GM19238 (cell line): Measurements from ENCODE around the gene PRAC1.

Source experiments
- DNase-seq: peaks from one replicate; pipeline ENCODE4 v3.0.0; 2011; ENCODE audit warnings: low spot score; ENCODE audit not compliant: insufficient read length

PRAC1 gene

DNA sequence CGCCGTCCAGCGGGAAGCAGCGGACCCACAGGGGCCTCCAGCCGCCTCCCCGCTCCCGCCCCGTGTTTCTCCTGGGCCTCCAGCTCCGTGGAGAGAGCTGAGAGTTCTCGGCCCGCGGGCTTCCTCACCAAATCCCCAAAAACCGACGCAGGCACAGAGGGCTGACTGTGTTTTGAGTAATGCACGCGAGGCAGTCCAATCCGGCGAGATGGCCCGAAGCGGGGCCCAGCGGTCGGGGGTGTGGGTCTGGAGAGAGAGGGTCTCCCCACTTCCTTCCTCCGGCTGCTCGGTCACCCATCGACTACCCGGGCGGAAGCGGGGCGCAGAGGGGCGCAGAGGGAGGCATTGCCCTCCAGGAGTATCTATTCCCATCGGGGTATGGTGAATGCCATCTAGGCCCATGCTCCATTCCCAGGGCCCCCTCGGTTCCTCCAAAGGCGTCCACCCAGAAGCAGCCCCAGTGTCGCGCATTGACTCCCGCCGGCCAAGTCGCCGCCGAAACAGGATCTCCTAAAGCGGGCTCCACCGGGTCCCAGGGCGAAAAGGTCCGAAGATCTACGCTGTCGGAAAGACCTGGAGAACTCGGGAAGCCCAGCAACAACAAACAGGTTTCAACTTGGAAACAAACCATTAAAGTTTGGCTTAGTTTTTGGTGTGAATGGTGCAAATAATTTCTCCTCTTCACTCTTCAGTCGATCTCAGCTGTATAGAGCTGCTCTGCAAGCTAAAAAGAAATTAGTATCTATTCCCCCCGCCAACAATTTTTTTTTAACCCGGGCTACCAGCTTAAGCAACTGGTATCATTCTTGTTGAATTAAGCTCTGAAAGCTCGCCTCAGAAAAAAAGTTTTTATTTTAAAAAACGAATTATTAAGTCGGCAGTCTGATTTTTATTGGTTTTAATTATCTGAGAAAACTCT, 25.4 kb upstream of the PRAC1 start:
- no peak for DNase-seq

DNA sequence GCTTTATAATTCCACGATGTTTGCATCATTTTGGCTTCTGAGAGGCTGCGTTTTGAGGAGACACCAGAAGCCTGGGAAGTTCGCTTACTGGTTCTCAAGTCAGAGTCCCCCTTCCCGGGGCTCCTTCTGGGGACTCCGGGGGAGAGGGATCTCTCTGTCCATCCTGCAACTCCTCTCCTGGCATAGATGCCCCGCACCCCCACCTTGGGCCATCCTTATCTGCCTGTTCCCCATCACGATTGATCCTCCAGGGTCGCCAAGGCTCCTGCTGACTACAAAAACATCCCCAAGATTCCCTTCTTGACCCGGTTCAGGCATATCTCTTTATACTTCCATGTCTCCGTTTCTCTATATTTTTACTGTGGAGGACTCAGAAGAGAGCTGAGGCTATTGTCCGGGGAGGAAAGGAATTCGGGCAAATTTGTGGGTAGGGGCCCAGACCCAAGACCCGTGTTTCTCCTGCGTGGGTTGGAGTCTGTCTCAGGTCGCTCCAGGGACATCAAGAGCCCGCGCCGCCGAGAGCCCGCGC, 24.7 kb upstream of the PRAC1 start:
- DNase-seq: no peak

DNA sequence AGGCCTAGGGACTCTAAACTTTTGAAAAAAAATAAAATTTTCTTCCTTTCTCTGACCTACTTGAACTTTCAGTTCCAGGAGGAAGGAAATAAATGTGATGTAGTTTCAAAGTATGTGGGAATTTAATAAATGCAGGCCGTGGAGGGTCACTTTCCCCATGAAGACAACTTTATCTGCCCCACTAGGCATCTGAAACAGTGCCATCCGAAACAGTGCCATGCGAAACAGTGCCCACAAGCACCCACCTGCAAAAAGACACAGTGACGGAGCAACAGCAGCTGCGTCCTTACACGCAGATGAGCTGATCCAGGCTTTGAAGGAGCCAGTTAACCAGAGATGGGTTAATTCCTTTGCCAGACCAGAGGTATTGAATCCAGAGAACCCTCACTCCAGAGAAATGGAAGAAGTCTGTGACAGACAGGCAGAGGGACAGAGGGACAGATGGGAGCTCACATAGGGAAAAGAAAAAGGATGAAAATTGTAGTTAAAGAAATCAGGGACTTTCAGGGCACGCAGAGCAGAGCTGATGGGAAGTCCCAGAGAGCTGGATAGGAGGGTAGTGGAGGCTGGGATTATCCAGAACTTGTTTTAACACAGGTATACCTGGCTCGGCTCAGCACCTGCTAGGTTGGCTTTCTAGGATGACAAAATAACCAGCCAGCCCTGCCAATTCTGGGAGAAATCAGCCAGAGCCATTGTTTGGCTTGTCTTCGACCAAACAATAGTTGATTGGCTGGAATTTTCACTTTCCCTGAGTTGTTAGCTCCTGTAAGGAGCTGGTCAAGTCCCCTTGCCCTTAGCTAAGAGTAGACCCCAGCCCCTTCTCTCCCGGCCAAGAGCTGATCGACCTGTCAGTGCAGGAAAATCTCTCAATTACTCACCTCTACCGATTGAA, 23.3 kb upstream of the PRAC1 start:
- DNase-seq: no peak

DNA sequence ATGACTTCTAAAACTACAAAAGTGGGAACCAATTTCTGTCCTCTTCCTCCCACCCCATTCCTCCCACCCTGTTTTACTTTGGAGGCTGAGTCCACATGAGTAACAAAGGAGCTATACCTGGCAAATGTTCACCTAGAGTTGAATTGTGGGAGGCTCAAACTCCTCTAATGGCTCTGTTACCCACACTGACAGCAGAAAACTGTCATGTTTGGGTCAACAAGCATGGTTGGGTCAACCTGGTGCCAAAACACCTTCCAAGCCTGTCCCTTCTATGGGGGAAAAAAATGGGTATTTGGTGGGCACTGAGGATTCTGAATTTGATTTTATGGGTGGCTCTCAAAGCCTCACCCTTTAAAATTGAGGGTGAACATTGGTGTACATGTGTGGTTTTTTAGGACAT, 18.2 kb upstream of the PRAC1 start:
- DNase-seq: no peak

DNA sequence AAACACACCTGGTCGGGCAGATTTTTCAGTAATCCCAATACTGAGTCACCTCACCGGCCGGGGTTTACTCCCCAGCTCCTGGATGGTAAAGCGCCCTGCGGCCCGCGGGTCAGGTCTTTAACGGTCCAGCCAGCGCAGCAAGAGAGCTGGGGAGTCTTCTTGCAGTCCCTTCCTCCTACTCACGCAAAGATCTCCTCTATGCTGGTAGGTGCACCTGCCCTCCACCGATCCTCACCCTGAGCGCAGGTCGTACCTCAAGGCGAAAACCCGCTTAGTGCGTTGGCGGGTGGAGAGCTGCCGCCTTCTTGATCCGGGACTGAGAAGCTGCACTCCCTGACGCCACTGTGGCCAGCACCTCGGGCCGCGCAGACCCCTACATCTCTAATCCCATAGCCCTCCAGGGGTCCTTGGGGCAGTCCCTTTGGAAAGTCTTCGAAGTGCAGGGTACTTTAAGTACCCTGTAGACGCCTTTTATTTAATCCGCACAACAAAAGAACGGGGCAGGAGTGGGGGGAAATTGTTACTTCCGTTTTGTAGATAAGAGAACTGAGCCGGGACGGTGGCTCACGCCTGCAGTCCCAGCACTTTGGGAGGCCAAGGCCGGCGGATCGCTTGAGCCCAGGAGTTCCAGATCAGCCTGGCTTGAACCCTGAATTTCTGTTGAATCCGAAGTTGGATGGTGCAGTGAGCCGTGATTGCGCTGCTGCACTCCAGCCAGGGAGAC, 16.6 kb upstream of the PRAC1 start:
- DNase-seq: no peak

DNA sequence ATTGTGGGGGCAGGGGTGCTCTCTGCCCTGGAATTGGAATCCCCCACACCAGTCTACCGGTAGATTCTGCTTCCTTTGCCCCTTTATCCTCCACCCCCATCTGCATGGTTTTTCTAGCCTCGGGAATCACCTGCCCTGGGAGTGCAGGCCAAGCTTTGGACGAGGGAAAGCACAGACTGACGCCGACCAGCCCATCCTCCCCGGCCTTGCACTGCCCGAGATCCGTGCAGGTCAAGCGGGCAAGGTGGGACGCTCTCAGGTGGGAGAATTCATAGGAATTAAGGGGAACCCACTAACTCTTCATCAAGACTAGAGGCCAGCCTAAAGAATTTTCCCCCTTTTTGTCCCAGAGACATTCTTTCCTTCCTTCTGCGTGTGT, 16.1 kb upstream of the PRAC1 start:
- no peak for DNase-seq

DNA sequence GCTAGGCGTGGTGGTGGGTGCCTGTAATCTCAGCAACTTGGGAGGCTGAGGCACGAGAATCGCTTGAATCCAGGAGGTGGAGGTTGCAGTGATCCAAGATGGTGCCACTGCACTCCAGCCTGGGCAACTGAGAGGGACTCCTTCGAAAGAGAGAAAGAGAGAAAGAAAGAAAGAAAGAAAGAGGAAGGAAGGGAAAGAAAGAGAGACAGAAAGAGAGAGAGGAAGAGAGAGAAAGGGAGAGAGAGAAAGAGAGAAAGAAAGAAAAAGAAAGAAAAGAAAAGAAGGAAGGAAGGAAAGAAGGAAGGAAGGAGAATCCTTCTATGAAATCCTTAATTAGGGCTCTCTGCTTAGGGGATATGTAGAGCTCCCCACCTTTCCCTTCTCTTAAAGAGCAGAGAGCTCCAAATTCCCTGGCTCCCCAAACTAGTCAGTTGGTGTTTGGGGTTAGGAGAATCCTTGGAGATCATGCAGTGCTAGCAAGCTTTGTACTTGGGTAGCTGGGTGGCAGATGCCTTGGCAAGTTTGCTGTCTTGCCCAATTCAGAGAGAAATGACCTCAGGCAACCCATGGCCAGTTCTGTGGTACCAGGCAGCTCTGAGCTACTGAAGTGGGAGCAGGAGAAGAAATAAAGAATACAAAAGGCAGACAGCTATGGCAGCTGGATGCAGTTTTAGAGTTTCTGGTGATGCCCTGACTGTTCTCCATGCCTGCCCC, 15.2 kb upstream of the PRAC1 start:
- DNase-seq: no peak

DNA sequence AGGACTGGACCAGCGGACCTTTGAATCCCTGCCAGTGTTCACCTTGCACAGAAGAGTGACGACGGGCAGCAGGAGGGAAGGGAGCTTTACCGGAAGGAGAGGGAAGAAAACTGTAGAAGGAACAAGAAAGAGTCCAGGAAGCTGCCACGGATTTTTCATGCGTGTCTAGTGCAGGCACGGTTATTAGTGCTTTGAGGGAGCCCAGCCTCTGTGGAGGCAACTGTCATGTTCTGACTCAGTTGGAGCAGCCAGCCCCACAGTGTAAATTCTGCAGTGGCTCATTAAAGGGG, 12.7 kb upstream of the PRAC1 start:
- no peak for DNase-seq

DNA sequence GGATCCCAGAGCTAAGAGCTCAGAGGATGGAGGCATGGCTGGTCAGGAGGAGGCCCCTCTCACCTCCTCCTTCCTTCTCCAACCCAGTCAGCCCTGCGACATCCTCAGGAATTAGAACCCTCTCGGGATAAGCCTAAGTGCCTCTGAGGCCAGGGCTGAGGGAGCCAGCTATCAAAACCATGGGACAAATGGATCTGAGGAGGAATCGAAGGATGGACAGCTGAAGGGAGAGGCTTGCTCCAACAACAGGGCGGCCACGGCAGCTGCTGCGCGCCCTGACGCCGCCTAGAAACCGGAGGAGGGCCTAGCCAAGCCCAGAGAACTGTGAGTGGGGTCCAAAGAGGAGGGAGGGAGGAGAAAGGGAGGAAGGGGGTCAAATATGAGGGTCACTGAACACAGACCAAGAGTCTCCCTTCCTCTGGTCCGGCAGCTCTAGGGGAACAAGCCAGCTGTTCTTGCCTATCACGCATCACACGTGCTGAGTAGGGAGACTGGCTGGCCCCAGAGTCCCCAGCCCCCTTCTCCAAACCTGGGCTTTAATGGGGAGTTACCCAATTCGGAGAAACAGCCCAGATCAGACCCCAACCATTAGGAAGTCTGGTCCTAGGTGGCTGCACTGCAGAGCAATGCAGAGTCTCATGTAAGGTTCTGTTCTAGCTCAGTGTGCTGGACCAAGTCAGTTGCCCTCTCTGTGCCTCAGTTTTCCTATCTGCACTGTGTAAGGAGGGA, 12.2 kb upstream of the PRAC1 start:
- no peak for DNase-seq

DNA sequence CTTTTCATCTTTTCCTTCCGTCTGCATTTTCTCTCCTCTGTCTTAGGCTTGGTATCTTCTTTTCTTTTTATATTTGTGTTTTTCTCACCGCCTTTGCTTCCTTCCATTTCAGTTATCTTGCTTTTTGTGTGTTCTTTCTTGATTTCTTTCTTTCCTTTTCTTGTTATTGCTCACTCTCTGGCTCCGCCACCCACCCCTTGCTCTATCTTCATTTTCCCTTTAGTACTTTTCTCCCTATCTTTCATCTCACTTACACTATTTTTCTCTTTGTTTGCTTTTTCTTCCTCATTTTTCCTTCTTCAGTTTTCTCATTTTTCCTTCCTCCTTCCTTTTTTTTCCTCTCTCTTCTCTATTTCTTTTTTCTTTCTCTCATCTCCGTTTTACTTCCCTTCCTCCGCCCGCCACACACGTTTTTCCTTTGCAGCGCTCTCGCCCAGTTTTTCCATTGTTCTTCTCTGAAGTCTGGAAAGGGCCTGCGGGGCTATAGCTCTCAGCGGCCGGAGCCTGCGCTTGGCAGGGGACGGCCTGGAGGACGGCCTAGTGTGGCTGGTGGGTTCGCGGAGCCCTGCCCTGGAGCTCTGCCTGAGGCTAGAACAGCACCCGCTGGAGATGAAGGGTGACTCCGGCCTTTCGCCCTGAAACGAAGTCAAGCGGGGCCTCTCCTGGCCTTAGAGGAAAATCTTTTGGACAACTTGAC, 11.5 kb upstream of the PRAC1 start:
- DNase-seq: no peak

DNA sequence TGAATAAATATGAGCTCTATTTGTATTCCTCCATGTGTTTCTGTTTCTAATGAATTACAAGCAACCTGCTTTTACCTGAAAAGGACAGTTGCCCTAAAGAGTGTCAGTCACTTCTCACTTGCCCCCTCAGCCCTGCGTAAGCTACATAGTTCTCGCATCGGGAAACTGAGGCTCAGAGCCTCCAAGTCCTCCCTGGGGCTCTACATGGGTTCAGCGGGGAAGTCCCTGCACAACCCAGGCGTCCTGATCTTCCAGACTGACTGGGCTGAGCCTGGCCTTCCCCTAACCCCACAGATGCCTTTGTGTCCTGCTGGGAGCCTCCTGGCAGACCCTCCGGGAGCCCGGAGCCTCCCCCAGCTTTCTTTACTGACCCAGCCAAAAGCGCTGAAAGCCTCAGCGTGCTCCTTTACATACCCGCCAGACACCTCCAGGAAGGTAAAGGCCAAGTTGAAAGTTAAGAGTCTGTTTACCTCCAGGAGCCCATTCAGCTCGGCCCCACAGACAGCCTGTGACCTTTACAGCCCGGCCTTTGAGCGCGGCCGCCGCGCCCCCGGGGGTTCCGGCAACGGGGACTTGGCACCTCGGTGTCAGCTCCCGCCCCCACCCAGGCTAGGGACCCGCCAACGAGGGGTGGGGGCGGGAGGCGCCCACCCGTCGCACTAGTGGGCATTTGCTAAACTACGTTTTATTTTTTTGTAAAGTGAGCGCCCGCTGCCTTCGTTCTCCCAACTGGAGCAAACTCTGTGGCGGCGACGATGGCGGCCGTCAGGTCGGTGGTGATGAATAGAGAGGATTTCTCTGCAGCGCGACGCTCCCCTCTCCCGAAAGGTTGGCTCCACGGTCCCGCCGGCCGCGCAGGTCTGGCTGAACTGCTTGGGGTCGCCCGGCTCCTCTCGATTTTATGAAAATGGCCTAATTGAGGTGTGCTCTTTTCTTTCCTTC, 10.6 kb upstream of the PRAC1 start:
- DNase-seq: no peak

DNA sequence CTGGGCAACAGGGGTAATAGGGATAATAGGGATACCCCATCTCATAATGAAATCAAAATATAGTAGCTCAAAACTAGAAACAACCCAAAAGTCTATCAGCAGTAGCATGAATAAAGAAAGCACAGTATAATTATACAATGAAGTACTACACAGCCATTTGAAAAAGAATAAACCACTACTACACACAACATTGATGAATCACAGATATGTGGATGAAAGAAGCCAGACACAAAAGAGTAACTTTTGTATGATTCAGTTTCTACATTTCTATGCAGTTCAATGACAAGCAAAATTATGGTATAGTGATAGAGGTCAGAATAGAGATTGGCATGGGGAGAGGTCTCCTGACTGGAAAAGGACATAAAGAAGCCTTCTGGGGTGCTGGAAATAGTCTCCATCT, 9.0 kb upstream of the PRAC1 start:
- DNase-seq: no peak

DNA sequence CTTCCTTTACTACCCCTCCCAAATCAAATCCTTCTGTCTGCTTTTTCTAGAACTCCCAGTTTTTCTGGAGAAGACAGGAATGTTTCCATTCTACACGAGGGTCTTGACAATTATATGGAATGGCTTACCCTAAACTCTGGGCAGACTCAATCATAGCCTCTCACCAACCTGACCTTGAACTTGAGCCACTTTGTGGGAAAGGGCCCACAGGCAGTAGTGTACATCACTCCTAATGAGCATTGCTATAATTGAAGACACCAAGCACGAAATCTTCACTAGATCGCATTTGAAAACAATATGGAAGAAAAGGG, 7.9 kb upstream of the PRAC1 start:
- DNase-seq: no peak

DNA sequence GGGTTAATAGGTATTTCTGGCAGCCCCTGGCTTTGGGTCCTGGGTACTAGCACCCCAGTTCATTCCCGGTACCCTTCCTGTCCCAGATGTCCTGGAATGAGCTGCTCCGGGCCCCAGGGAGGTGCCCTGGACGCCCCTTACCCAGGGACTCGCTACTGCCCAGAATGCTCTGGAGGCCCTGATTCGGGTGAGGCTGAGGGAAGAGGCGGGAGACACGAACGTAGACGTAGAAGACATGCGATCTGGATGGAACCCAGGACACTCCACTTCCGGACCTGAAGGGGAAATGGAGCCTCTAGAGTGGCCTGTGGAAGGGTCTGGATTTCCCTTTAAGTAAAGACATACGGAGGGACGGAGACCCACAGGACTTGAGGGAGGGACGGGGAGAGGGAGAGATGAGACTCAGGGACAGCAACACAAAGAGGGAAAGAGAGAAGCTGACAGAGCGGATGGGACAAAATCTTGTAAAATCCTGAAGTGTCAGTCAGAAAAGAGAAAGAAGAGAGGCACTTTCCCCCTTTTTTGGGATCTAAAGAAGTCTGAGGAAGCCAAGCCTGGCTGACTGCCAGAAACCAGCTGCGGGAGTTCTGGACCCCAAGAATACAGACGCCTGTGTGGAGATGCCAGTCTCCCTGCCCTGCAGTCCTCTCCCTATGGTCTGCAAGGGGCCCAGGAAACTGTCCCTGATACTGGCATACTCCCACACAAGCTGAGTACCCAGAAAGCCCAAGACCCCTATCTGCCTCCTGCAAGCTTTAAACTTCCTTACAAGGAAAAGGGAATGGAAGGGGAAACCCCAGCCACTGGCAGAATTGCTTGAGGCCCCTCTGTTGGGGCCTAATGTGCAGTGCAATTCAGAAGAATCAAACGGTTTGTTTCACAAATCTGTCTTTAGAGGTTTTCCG, 7.3 kb upstream of the PRAC1 start:
- DNase-seq: no peak

DNA sequence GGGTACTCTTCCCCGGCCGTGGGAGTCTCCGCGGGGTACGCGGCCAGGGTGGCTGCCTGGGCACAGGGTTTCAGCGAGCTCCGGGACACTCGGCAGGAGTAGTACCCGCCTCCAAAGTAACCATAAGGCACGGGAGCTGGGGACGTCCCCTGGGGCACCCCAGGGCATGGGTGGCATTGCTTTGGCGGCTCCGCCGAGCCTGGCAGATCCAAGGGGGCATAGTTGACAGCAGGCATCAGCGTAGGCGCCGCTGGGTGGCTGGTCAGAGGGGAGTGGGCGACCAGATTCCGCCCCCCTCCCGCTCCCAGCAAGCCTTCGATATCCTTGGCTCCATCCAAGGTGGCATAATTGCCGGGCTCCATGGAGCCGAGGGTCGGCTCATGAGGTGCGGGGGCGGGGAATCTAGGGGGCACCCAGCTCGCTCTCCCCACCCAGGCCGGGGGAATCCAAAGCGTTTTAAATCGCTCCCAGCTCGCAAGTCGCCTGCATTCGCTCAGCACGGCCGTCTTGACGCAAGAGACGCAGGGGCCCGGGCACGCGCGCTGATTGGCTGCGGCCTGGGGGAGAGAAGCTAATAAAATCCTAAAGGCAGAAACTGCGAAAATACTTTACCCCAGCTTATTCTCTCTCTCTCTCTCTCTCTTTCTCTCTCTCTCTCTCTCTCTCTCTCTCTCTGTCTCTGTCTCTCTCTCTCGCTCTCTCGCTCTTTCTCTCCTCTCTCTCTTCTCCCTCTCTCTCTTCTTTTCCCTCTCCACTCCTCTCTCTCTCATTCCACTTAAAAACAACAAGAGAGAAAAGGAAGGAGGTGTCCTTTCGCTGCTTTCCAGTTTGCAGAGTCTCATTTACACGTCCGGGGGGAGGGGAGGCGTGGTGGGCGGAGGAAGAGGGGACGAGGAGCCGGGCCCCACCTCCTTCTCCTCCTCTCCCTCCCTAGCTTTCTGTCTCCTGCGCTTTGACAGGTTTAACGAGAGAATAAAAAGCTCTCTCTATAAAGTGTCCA, 6.2 kb upstream of the PRAC1 start, which contains the start of gene HOXB13:
Gene HOXB13 (minus strand): TSS at position 519 of the 1,000 bp plus-strand sequence. CDS start 157 bp downstream, at position 362.
- DNase-seq: no peak

DNA sequence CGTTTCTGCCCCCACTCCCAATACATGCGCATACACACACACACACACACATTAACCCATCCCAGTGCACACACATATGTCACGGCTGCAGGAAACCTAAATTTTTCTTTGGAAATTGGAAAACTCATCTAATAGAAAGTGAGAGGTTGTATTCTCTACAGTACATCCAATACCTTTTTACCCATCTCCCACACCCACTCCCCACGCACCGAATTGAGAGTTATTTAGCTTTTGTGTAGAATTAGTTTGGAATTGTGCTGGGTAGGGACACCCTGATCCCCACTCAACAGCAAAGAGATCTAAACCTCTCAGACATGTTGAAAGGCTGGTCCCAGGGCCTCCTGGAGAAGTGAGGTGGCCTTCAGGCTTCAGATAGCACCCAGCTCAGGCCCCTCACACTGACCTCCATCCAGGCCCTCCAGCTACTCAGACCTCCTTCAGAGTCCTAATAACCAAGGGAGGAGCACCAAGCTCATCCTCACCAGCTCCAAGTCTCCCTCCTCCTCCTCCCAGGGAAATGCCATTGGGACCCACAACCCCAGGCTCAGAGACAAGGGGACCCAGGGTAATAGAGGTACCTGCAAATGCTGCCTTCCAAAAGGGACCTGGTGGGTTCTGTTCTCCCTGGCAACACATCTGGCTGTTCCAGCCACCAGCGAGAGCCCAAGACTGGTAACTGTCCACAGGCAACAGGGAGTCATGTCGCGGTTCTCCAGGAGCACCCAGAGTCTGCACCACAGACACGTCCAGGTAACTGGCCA, 5.3 kb upstream of the PRAC1 start:
- DNase-seq: no peak
